ENCODE data around the gene PGM1.

GRCh38 chr1:63640633-63641567 is 47.7 kb downstream of the PGM1 start:
- TF ChIP-seq CTCF (conservative IDR thresholded peaks at IDR 0.05; ENCODE audit: low read length): no peak
- no peak for TF ChIP-seq EZH2phosphoT487 (IDR thresholded peaks at IDR 0.05; ENCODE audit: borderline replicate concordance)
